K562 (cell line): ENCODE measurements around the gene VPS35. TPM values are rescaled to one million over a fixed set of nuclear protein-coding genes. Genes with fewer than 3 reads are reported as not detected.

Experiments
- ATAC-seq: fragments of 200-7000 bp; cut with Tn5 transposase; 3 replicates; pipeline ENCODE4 v1.9.1; 2020; ENCODE audit warnings: moderate library complexity
- BruUV-seq: library from RNA; stranded (reverse); fragments of 400-500 nt; replicated peaks from 2 replicates; lab custom pipeline; 2021; lab: Mats Ljungman, UMichigan
- CTCF ChIA-PET: fragments of 300-600 bp; formaldehyde crosslinking; extraction: SDS; loops from one replicate; lab custom pipeline; 2021; ENCODE audit warnings: low intra/inter-chr PET ratio; lab: Yijun Ruan, JAX
- POLR2A ChIA-PET: fragments of 300-600, 350-650 bp; sonication (Branson Sonifier 250); formaldehyde crosslinking; extraction: SDS; loops from one replicate; lab custom pipeline; 2021; ENCODE audit warnings: antibody characterized with exemption, inconsistent platforms; lab: Yijun Ruan, JAX
- DNase-seq, 4 experiments: peaks; one replicate each; pipeline versions ENCODE4 v3.0.0 to v3.0.0-alpha.2; 2011 to 2018; ENCODE audit warnings: low spot score in 3 of 4, mixed read lengths in 3 of 4; ENCODE audit errors: extremely low read depth in 1 of 4
- FAIRE-seq: peaks from 2 replicates; lab custom pipeline; 2011; peaks lifted over from hg19 to GRCh38; lab: Jason Lieb, UNC
- H2AFZ ChIP-seq: 2 replicates; pipeline ENCODE4 v1.6.0; 2011; ENCODE audit warnings: low read depth, low read length, control low read depth, inconsistent platforms
- H3K27ac ChIP-seq: fragments of 200-600 bp; 3 replicates; pipeline ENCODE4 v1.8.0; 2011; ENCODE audit warnings: low read depth, mild to moderate bottlenecking, control low read depth, inconsistent platforms, low read length, moderate library complexity, mixed read lengths; ENCODE audit errors: extremely low read depth
- H3K27me3 ChIP-seq, 2 experiments: fragments of 300-600 bp in 1 of 2; 2 replicates in 1 of 2; 3 replicates in 1 of 2; pipeline versions ENCODE4 v1.6.0 to v1.8.0; 2011; ENCODE audit warnings: inconsistent platforms in 2 of 2, low read length in 2 of 2, mild to moderate bottlenecking in 1 of 2, mixed read lengths in 1 of 2, moderate library complexity in 1 of 2; ENCODE audit not compliant: control insufficient read depth in 2 of 2, insufficient read depth in 2 of 2
- H3K36me3 ChIP-seq: fragments of 300-600 bp; 3 replicates; pipeline ENCODE4 v1.8.0; 2011; ENCODE audit warnings: mild to moderate bottlenecking, low read length, inconsistent platforms; ENCODE audit not compliant: control insufficient read depth, insufficient read depth
- H3K4me1 ChIP-seq, 2 experiments: fragments of 200-600 bp in 1 of 2; replicated peaks in 1 of 2; 2 replicates in 1 of 2; 3 replicates in 1 of 2; pipeline versions ENCODE4 v1.5.1 to v1.8.0; 2011; ENCODE audit warnings: inconsistent platforms in 2 of 2, low read length in 2 of 2, mild to moderate bottlenecking in 1 of 2, mixed read lengths in 1 of 2, moderate library complexity in 1 of 2; ENCODE audit not compliant: control insufficient read depth in 2 of 2, insufficient read depth in 2 of 2
- H3K4me2 ChIP-seq: 2 replicates; pipeline ENCODE4 v1.6.1; 2011; ENCODE audit warnings: low read length, control low read depth, inconsistent platforms, mixed read lengths; ENCODE audit not compliant: insufficient read depth
- H3K4me3 ChIP-seq: fragments of 200-600 bp; sonication (generic), shearing (Covaris generic); 2 replicates; pipeline ENCODE4 v1.5.1; 2016; ENCODE audit warnings: control low read depth, inconsistent platforms
- H3K79me2 ChIP-seq: fragments of 200-600 bp; 3 replicates; pipeline ENCODE4 v1.8.0; 2011; ENCODE audit warnings: low read length, inconsistent platforms; ENCODE audit not compliant: control insufficient read depth, insufficient read depth
- H3K9ac ChIP-seq, 2 experiments: 2 replicates each; pipeline versions ENCODE4 v1.6.0 to v1.6.1; 2011; ENCODE audit warnings: low read depth in 2 of 2, low read length in 2 of 2, control low read depth in 1 of 2, inconsistent platforms in 1 of 2, mild to moderate bottlenecking in 1 of 2, mixed read lengths in 1 of 2; ENCODE audit not compliant: insufficient read depth in 1 of 2
- H3K9me1 ChIP-seq: one replicate; pipeline ENCODE4 v1.6.0; 2011; ENCODE audit warnings: inconsistent platforms, mild to moderate bottlenecking, low read length, moderate library complexity; ENCODE audit not compliant: control insufficient read depth, insufficient read depth
- H3K9me3 ChIP-seq: replicated peaks from 2 replicates; pipeline ENCODE4 v1.5.1; 2011; ENCODE audit warnings: low read depth, low read length, inconsistent platforms; ENCODE audit not compliant: control insufficient read depth, insufficient read depth
- H4K20me1 ChIP-seq: replicated peaks from 2 replicates; pipeline ENCODE4 v1.6.1; 2011; ENCODE audit warnings: low read length, inconsistent platforms, mixed read lengths; ENCODE audit not compliant: control insufficient read depth, insufficient read depth
- CCNT2 ChIP-seq: IDR thresholded peaks from 2 replicates; pipeline ENCODE4 v1.6.1; 2011; ENCODE audit warnings: borderline replicate concordance, low read depth, mild to moderate bottlenecking, moderate library complexity, mixed read lengths, low read length; ENCODE audit not compliant: insufficient read length; ENCODE audit errors: extremely low read depth
- E2F1 ChIP-seq: sonication (generic); formaldehyde crosslinking; IDR thresholded peaks from 2 replicates; pipeline ENCODE4 v1.8.1; 2023; ENCODE audit warnings: mild to moderate bottlenecking, missing genetic modification reagents, moderate library complexity
- EP400 ChIP-seq: fragments of 450-650 bp; IDR thresholded peaks from 2 replicates; pipeline ENCODE4 v1.6.1; 2017; ENCODE audit warnings: antibody characterized with exemption, mild to moderate bottlenecking, moderate library complexity
- GATAD2A ChIP-seq: fragments of 450-650 bp; IDR thresholded peaks from 2 replicates; pipeline ENCODE4 v1.6.1; 2017
- HOXB6 ChIP-seq: fragments of 250-450 bp; sonication (Bioruptor Pico); IDR thresholded peaks from 2 replicates; pipeline ENCODE4 v1.5.1; 2022; ENCODE audit warnings: mild to moderate bottlenecking, borderline replicate concordance
- MYC ChIP-seq, 2 experiments: fragments of 250-450 bp in 1 of 2; sonication (Bioruptor Pico) in 1 of 2; IDR thresholded peaks; 2 replicates each; pipeline versions ENCODE4 v1.5.1 to v1.6.1; 2012 to 2021; ENCODE audit warnings: low read depth in 2 of 2, borderline replicate concordance in 1 of 2, improper control_type of control experiment in 1 of 2, low read length in 1 of 2, mild to moderate bottlenecking in 1 of 2, moderate library complexity in 1 of 2
- NR2C2 ChIP-seq, 2 experiments: fragments of 200-800 bp in 1 of 2; sonication (Bioruptor generic) in 1 of 2; sonication (generic) in 1 of 2; formaldehyde crosslinking in 1 of 2; IDR thresholded peaks; 2 replicates each; pipeline versions ENCODE4 v1.6.1 to v1.8.0; 2016 to 2022; ENCODE audit warnings: mild to moderate bottlenecking in 1 of 2, missing compliant biosample characterization in 1 of 2, missing genetic modification characterization in 1 of 2, missing genetic modification reagents in 1 of 2
- POLR3A ChIP-seq: IDR thresholded peaks from 2 replicates; pipeline ENCODE4 v1.6.1; 2011; ENCODE audit warnings: borderline replicate concordance, mild to moderate bottlenecking, moderate library complexity; ENCODE audit not compliant: insufficient read length, insufficient read depth; ENCODE audit errors: extremely low read depth
- RHOXF2B ChIP-seq: fragments of 250-450 bp; sonication (Bioruptor Pico); conservative IDR thresholded peaks from 2 replicates; pipeline ENCODE4 v1.5.1; 2021
- SETDB1 ChIP-seq: IDR thresholded peaks from one replicate; pipeline ENCODE4 v1.6.1; 2012; ENCODE audit warnings: low read length, control low read depth, inconsistent platforms
- ZNF217 ChIP-seq: sonication (generic); formaldehyde crosslinking; IDR thresholded peaks from 2 replicates; pipeline ENCODE4 v1.8.0; 2022; ENCODE audit warnings: mild to moderate bottlenecking, missing genetic modification reagents
- ZNF780A ChIP-seq: fragments of 250-450 bp; sonication (Bioruptor Pico); IDR thresholded peaks from 2 replicates; pipeline ENCODE4 v1.5.0; 2021; ENCODE audit warnings: mild to moderate bottlenecking
- ZZZ3 ChIP-seq: fragments of 450-650 bp; IDR thresholded peaks from 2 replicates; pipeline ENCODE4 v1.6.1; 2016; ENCODE audit warnings: antibody characterized with exemption, mild to moderate bottlenecking, moderate library complexity
- WGBS: fragments of 100-300 bp; shearing (Covaris generic); methylation state at CpG from one replicate; pipeline ENCODE4 v1.1.6; 2016; ENCODE audit warnings: low coverage, mixed read lengths; ENCODE audit not compliant: insufficient coverage; ENCODE audit errors: missing lambda C conversion rate; 5-methylcytosine and 5-hydroxymethylcytosine counted together
- in situ Hi-C: fragments of 300-500 bp; cut with MboI; formaldehyde crosslinking; loops from 4 replicates; pipeline ENCODE4 v1.15.0; 2018; ENCODE audit warnings: inconsistent platforms, mixed read lengths
- intact Hi-C: fragments of 100-400 bp; cut with micrococcal nuclease; formaldehyde crosslinking; loops from 2 replicates; pipeline ENCODE4 v1.14.2; 2022
- polyA plus RNA-seq, 8 experiments: library from polyadenylated mRNA; depleted of rRNA in 4 of 8; stranded (reverse) in 5 of 8; unstranded in 3 of 8; fragments of >200 nt; fragmentation: Nextera tagmentation in 2 of 8; fragmentation: Illumina TruSeq in 1 of 8; extraction: Ambion mirVana in 2 of 8; extraction: Trizol in 1 of 8; gene quantifications; 2 replicates each; pipeline versions ENCODE4 v1.2.1 to v1.2.3, GENCODE V29; 2011 to 2014; ENCODE audit warnings: inconsistent platforms in 1 of 8, missing spikeins in 1 of 8
- total RNA-seq, 7 experiments: library from RNA; depleted of rRNA in 6 of 7; stranded (reverse); fragments of >200 nt in 6 of 7; fragmentation: Illumina TruSeq in 2 of 7; extraction: Trizol in 2 of 7; gene quantifications; 2 replicates each; pipeline versions ENCODE4 v1.2.1 to v1.2.3, GENCODE V29; 2011 to 2021; ENCODE audit warnings: low replicate concordance in 1 of 7
- TF ChIP-seq, protein P1 (sequence below): fragments of 250-450 bp; sonication (Bioruptor Pico); IDR thresholded peaks from 2 replicates; pipeline ENCODE4 v1.8.0; 2021; ENCODE audit warnings: moderate library complexity, mild to moderate bottlenecking, inconsistent platforms

Gene VPS35
- total and polyA plus RNA-seq, 9 of the 15 experiments (the other 6 are each of a cell fraction or from before 2014, with no cell fraction given), result 32.7 to 131 (median 66.2) TPM

DNA sequence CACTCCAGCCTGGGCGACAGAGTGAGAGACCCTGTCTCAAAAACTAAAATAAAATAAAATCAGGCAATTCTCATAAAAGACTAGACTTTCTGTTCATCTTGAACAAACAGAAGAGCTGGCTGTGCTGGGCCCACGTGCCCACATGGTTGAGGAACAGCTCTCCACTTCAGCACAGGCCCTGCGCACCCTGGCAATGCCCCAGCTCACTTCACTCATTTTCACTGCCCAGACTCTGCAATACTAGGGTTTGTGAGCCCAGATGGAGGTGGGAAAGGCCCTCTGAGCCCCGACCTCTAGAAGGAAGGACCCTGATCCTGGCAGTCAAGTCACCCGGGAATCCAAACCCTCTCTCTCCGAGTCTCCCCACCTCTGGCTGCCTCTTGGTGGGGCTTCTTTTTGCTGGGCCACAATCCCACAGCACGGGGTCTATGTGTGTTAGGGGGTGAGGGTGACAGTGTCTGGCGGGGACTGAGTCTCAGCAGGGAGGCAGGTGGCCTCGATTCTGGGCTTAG, 44.4 kb upstream of the VPS35 start:
- FAIRE-seq (no peak), DNase-seq (no peak), ATAC-seq (no peak)
- H3K9me1 ChIP-seq, result no peaks in the 10 kb centered on the region
- H3K4me2 ChIP-seq, result no peak overlapping the region
- no peaks in the 10 kb centered on the region for H3K36me3 ChIP-seq
- 40% methylated on average over 9 of the region's 9 CpGs for WGBS
- H3K27ac ChIP-seq, result no peak overlapping the region
- H2AFZ ChIP-seq, result no peak overlapping the region
- no TSS peak for BruUV-seq
- H3K9me3 ChIP-seq, result no peaks in the 10 kb centered on the region
- ChIA-PET CTCF (no interaction called here), POLR2A (interaction anchor here (0.5 kb wide), 1 partner anchor 20 kb away, joined by 3 read pairs; no protein-coding TSS in a partner anchor)
- intact Hi-C loops (no loop called here), in situ Hi-C loops (no loop called here)
- H3K4me3 ChIP-seq, result no peak overlapping the region
- no peaks in the 10 kb centered on the region for H4K20me1 ChIP-seq
- no peak for TF ChIP-seq HOXB6 (CRISPR knock-in tag)
- no peak for TF ChIP-seq ZNF217 (CRISPR knock-in tag)
- no peak for TF ChIP-seq ZZZ3
- no peak for TF ChIP-seq EP400
- TF ChIP-seq ZNF780A, result no peak
- TF ChIP-seq, protein P1, sequence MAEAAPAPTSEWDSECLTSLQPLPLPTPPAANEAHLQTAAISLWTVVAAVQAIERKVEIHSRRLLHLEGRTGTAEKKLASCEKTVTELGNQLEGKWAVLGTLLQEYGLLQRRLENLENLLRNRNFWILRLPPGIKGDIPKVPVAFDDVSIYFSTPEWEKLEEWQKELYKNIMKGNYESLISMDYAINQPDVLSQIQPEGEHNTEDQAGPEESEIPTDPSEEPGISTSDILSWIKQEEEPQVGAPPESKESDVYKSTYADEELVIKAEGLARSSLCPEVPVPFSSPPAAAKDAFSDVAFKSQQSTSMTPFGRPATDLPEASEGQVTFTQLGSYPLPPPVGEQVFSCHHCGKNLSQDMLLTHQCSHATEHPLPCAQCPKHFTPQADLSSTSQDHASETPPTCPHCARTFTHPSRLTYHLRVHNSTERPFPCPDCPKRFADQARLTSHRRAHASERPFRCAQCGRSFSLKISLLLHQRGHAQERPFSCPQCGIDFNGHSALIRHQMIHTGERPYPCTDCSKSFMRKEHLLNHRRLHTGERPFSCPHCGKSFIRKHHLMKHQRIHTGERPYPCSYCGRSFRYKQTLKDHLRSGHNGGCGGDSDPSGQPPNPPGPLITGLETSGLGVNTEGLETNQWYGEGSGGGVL (CRISPR knock-in tag), result no peak
- TF ChIP-seq RHOXF2B, result no peak
- TF ChIP-seq CCNT2, result no peak
- no peak for TF ChIP-seq GATAD2A
- no peak for TF ChIP-seq NR2C2 (CRISPR knock-in tag; IDR thresholded peaks at IDR 0.05)
- no peak for TF ChIP-seq NR2C2 (tag; IDR thresholded peaks at IDR 0.05)
- TF ChIP-seq POLR3A, result no peak
- TF ChIP-seq SETDB1, result no peak
- TF ChIP-seq E2F1 (CRISPR knock-in tag), result no peak
- no peak for TF ChIP-seq MYC (IDR thresholded peaks at IDR 0.05; ENCODE audit: low read depth, low read length)
- TF ChIP-seq MYC (CRISPR knock-in tag; IDR thresholded peaks at IDR 0.05; ENCODE audit: borderline replicate concordance, low read depth), result no peak
- peaks cover 0 to 16% of the 10 kb centered on the region in 2 experiments; a peak in 1 of 5 replicates for H3K4me1 ChIP-seq
- H3K9ac ChIP-seq, result 0 out of 4 replicates have a peak overlapping the region, but pooled peaks of 1 of the 2 experiments have one; percentile 35
- no peaks in the 10 kb centered on the region for H3K27me3 ChIP-seq
- H3K79me2 ChIP-seq, result no peaks in the 10 kb centered on the region
